HCEC 1CT (cell line): ENCODE measurements around the gene KRTAP10-5.
"Not testable (repeated sequence)": the region's sequence is repeated elsewhere in the genome, so short reads cannot be mapped to it uniquely, and the experiment has no call there.

Experiments used
- DNase-seq: peaks from one replicate; pipeline ENCODE4 v3.0.0-alpha.2; 2017

Gene KRTAP10-5

GRCh38 chr21:44610157-44610843 is 29.9 kb upstream of the KRTAP10-5 start:
- not testable (repeated sequence) for DNase-seq

GRCh38 chr21:44609193-44609592 is 28.8 kb upstream of the KRTAP10-5 start:
- DNase-seq, result no peak

- no peak for DNase-seq
Measured at GRCh38 chr21:44606495-44606894, 26.1 kb upstream of the KRTAP10-5 start.

DNA sequence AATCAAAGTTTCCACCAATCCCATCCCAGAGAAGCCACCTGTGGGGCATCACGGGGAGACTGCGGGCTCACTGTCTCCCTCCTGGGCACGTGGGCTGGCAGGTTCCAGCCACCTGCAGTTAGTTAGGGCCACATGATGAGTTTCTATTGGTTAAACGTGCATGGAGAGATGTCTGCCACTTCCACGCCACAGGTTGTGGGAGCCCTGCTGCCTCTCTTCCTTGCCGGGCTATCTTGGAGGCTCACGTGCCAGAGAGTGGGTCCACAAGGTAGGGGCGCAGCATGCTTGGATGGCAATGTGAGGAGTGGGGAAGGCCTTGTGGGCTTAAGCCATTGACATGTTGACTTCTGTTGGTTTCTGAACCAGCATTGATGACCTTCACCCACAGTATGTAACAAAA is 23.5 kb upstream of the KRTAP10-5 start:
- no peak for DNase-seq

GRCh38 chr21:44603109-44603875 is 22.9 kb upstream of the KRTAP10-5 start:
- DNase-seq, result no peak

GRCh38 chr21:44602463-44602850 is 22.1 kb upstream of the KRTAP10-5 start:
- no peak for DNase-seq

- no peak for DNase-seq
Measured at GRCh38 chr21:44601596-44602462, 21.4 kb upstream of the KRTAP10-5 start.

GRCh38 chr21:44601091-44601490 is 20.7 kb upstream of the KRTAP10-5 start:
- DNase-seq, result not testable (repeated sequence)

DNA sequence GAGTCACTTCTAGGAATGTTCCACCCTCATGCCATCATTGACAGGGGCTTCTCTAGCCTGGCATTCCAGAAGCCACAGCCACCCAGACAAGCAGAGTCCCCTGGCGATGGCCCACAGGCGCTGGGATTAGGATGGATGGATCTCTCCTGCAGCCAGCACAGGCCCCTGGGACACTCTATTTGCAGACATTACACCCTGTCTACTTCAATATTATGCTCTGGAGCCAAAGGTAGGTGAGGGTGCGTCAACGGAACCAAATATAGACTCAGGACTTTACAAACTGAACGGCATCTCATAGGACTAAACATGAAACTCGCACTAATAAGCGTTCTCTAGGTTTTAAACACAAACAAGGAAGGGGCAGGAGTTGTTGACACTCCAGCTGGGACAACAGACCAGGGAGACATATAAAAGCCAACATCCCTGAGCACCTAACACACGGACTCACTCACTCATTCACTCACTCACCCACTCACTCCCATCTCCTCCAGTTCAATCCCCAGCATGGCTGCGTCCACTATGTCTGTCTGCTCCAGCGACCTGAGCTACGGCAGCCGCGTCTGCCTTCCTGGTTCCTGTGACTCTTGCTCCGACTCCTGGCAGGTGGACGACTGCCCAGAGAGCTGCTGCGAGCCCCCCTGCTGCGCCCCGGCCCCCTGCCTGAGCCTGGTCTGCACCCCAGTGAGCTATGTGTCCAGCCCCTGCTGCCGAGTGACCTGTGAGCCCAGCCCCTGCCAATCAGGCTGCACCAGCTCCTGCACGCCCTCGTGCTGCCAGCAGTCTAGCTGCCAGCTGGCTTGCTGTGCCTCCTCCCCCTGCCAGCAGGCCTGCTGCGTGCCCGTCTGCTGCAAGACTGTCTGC is 19.9 kb upstream of the KRTAP10-5 start, which contains the start of gene KRTAP10-7:
KRTAP10-7 (plus strand) TSS at position 480 of the 861 bp plus-strand sequence; CDS start at position 505, 25 bp downstream.
- not testable (repeated sequence) for DNase-seq

- DNase-seq, result no peak
Measured at GRCh38 chr21:44599264-44600029, 19.0 kb upstream of the KRTAP10-5 start.

DNA sequence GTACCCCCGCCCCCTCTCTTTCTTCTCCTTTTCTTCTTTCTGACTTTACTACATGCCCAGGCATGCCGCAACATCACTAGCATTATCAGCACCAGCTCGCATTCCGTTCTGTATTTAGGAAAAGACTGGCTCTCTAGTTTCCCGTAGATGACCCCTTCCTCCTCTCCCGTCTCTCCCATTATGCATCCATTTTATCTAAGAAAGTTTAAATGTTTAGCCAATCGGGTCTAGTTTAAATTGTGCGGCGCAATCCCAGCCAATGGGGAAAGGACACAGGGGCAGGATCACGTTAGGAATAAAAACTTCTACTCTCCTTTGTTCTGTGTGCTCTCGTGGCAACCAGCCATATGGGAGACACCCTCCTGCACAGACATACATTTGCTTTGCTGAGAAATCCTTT is 17.7 kb upstream of the KRTAP10-5 start:
- DNase-seq, result no peak

DNA sequence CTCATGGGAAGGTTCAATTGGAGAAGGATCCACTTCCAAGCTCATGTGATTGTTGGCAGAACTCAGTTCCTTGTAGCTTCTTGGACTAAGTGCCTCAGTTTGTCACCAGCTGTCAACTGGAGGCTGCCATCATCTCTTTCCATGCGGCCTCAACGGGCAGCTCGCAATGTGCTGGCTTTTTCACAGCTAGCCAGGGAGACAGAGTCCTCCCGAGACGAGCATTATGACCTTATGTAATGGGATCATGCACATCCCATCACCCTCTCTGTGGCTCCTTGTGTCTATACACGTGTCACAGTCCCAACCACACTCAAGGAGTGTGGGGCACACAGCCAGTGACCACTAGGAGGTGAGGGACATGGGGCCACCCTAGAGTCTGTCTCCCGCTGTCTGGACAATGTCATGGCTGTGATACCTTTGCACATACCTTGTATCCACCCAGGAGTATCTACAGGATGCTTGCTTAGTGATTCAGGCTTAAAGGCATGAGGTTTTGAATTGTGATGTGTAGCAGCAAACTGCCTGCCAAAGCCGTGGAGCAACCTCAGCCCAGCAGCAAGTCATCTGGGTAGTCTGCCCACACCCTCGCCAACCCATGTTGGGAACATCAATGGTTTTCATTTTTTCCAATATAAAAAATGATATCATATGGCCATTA is 15.8 kb upstream of the KRTAP10-5 start:
- DNase-seq, result no peak

DNA sequence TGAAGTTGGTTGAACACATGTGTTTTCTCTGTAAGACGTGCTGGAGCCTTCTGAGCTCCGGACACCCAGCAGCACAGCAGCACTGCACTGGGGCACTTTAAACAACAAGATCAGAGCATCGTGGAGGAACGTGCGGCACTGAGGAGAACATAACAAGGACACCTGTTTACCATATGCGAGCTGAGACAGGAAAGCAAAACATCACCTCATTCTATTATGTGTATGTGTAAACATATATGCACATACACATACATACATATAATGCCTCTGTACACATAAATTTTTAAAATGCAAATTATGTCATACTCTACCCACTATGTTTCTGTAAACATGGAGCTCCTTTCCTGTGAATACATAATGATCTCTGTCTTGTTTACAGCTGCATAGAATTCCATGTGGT is 15.1 kb upstream of the KRTAP10-5 start:
- DNase-seq, result no peak

GRCh38 chr21:44594406-44594916 is 14.1 kb upstream of the KRTAP10-5 start:
- DNase-seq, result no peak

DNA sequence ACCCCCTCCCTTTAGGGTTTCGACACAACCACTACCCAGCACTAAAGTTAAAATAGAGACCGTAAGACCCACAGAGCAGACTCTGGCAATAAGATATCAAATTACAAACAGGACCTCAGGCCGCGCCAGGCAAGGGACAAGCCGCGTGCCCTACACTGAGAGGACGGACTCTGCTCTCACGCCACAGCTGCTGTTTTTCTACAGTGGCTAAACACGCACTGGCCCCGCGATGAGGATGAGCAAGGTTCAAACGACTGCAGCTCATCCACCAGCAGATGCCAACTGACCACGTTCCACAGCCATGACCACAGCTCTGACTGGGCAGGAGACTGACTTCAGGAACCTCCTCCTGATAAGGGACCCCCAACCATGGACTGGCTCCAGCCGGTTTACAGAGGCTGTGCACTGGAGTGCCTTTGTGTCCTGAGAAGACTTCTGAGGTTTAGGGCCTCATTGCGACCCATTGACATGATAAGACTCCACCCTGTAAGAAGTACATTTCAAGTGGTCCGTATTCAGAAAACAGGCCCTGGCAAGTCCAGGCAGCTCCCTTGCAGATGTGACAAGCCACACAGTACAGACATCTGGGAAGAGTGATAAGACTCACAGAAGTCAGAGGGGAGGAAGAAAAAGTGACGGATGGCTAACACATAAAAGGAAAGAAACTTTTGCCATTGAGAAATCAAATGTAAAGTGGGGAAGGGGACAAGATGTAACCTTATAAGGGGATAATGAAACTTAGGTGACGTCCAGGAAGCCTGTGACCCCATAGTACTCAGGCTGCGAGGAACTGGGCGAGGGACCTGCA is 13.4 kb upstream of the KRTAP10-5 start:
- no peak for DNase-seq

DNA sequence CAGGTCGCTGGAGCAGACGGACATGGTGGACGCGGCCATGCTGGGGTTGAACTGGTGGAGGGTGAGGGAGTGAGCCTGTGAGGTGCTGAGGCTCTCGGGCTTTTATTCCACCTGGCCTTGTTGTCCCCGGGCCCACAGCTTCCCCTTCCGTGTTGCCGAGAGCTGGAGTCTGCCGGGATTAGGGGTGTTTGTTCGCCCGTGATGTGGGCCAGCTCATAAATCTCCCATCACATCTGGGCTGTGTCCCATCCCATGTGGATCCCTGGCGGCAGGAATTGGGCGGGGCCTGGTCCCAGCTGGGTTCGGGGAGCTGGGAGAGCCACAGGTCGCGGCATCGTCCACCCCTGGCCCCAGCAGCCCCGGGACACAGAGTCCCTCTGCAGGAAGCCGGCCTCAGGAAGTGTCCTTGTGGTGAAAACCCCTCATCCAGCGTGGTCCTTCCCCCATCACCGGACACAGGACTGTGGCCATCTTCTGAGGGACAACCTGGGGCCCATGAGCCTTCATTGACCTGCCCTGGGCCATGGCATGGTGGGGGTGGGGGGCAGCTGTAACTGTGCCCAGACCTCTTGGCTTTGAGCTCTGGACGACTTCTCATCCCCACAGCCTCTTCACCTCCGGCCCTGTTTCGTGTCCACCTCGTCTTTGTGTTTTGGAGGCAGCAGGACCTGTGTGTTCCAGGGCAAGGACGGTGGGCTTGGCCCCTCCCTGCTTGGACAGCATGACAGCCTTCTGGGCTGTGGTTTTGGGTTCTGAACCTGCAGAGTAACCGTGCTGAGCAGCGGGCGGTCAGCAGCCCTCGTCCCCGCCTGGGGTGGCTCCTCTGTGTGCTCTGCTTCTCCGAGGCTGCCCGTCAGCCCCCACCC is 12.3 kb upstream of the KRTAP10-5 start, which contains the start of gene KRTAP10-6:
KRTAP10-6 (minus strand) TSS at position 60 of the 866 bp plus-strand sequence; CDS start at position 39, 21 bp downstream.
- DNase-seq, result no peak

GRCh38 chr21:44591801-44592130 is 11.4 kb upstream of the KRTAP10-5 start:
- DNase-seq, result not testable (repeated sequence)

DNA sequence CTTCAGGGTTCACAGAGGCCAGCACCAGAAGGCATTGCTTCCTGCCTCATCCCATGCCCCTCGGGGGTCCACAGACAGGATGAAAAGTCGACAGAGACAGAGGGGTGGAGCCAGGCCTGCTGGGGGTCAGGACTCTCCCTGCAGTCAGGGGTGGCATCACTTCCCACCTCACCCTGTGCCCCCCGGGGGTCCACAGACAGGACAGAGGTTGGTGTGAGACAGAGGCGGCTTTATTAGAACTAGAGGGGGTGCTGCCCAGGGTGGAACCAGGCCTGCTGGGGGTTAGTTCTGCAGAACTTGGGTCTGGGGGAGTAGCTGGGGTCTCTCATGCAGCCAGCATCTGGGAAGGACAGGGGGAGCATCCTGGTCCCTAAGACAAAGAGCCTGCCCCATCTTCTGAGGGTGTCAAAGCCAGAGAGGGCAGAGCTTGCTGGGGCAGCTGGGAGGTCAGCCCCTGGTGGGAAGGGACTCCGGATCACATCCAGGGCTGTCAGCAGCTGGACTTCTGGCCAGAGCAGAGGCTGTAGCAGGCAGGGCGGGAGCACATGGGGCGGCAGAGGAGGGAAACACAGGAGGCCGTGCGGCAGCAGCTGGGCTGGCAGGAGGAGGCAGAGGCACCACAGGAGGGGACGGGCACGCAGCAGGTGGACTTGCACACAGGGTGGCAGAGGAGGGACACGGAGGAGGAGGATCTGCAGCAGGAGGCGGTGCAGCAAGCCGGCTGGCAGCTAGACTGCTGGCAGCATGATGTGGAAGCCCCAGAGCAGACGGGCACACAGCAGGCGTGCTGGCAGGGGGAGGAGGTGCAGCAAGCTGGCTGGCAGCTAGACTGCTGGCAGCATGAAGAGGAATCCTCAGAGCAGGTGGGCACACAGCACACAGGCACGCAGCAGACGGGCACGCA is 10.7 kb upstream of the KRTAP10-5 start:
- DNase-seq, result not testable (repeated sequence)
